Liver (tissue), 9 donors: ENCODE data around the gene GNA15. TPM values are rescaled to one million over a fixed set of nuclear protein-coding genes. Genes with fewer than 3 reads are reported as not detected.

ENCODE experiments used
- DNase-seq: peaks from one replicate; pipeline ENCODE4 v3.0.0-alpha.2; 2017; ENCODE audit warnings: low spot score
- H3K27ac ChIP-seq, 2 donors: one replicate each; pipeline ENCODE4 v1.7.0; 2013; ENCODE audit warnings: inconsistent platforms in 2 of 2, low read length in 2 of 2, control low read depth in 1 of 2, low read depth in 1 of 2, mild to moderate bottlenecking in 1 of 2
- H3K27me3 ChIP-seq, 4 donors: one replicate each; pipeline versions ENCODE4 v1.6.1 to v1.7.0; 2013; ENCODE audit warnings: low read length in 3 of 4, inconsistent platforms in 1 of 4, mild to moderate bottlenecking in 1 of 4, moderate library complexity in 1 of 4; ENCODE audit not compliant: control insufficient read depth in 4 of 4, insufficient read depth in 4 of 4
- H3K36me3 ChIP-seq, 4 donors: one replicate each; pipeline versions ENCODE4 v1.6.1 to v1.7.0; 2013; ENCODE audit warnings: low read length in 3 of 4, mild to moderate bottlenecking in 3 of 4, low read depth in 1 of 4, moderate library complexity in 1 of 4; ENCODE audit not compliant: control insufficient read depth in 4 of 4, insufficient read depth in 3 of 4
- H3K4me1 ChIP-seq, 4 donors: one replicate each; pipeline versions ENCODE4 v1.6.1 to v1.7.0; 2013; ENCODE audit warnings: low read length in 3 of 4, mild to moderate bottlenecking in 3 of 4, moderate library complexity in 1 of 4; ENCODE audit not compliant: control insufficient read depth in 4 of 4, insufficient read depth in 4 of 4
- H3K4me3 ChIP-seq, 3 donors: one replicate each; pipeline versions ENCODE4 v1.6.1 to v1.7.0; 2013; ENCODE audit warnings: low read length in 3 of 3, control low read depth in 1 of 3, low read depth in 1 of 3, mild to moderate bottlenecking in 1 of 3
- H3K9ac ChIP-seq, 2 donors: one replicate each; pipeline ENCODE4 v1.7.0; 2013; ENCODE audit warnings: low read length in 2 of 2, mild to moderate bottlenecking in 2 of 2, moderate library complexity in 2 of 2, control low read depth in 1 of 2, low read depth in 1 of 2
- H3K9me3 ChIP-seq, 4 donors: one replicate each; pipeline versions ENCODE4 v1.6.1 to v1.7.0; 2013; ENCODE audit warnings: low read length in 3 of 4; ENCODE audit not compliant: control insufficient read depth in 4 of 4
- EGR1 ChIP-seq, 2 donors: IDR thresholded peaks; 2 replicates each; pipeline ENCODE4 v1.6.1; 2016 to 2018; ENCODE audit warnings: antibody characterized with exemption in 2 of 2, low read depth in 2 of 2
- FOXA1 ChIP-seq: IDR thresholded peaks from 2 replicates; pipeline ENCODE4 v1.6.1; 2016; ENCODE audit warnings: antibody characterized with exemption
- FOXA2 ChIP-seq: IDR thresholded peaks from 2 replicates; pipeline ENCODE4 v1.6.1; 2016; ENCODE audit warnings: antibody characterized with exemption
- GABPA ChIP-seq, 2 donors: IDR thresholded peaks in 1 of 2; conservative IDR thresholded peaks in 1 of 2; 2 replicates each; pipeline ENCODE4 v1.6.1; 2016; ENCODE audit warnings: antibody characterized with exemption in 2 of 2, mild to moderate bottlenecking in 1 of 2, moderate library complexity in 1 of 2
- HNF4A ChIP-seq, 2 donors: conservative IDR thresholded peaks; 2 replicates each; pipeline ENCODE4 v1.6.1; 2016; ENCODE audit warnings: antibody characterized with exemption in 2 of 2, mild to moderate bottlenecking in 2 of 2
- HNF4G ChIP-seq: IDR thresholded peaks from 2 replicates; pipeline ENCODE4 v1.6.1; 2016; ENCODE audit warnings: antibody characterized with exemption
- JUND ChIP-seq, 2 donors: IDR thresholded peaks; 2 replicates each; pipeline ENCODE4 v1.6.1; 2016; ENCODE audit warnings: antibody characterized with exemption in 2 of 2
- RAD21 ChIP-seq, 2 donors: IDR thresholded peaks; 2 replicates each; pipeline ENCODE4 v1.6.1; 2016; ENCODE audit warnings: antibody characterized with exemption in 2 of 2, mild to moderate bottlenecking in 2 of 2
- RXRA ChIP-seq, 2 donors: IDR thresholded peaks; 2 replicates each; pipeline ENCODE4 v1.6.1; 2017 to 2018; ENCODE audit warnings: antibody characterized with exemption in 2 of 2, mild to moderate bottlenecking in 1 of 2
- SP1 ChIP-seq: IDR thresholded peaks from 2 replicates; pipeline ENCODE4 v1.6.1; 2018; ENCODE audit warnings: antibody characterized with exemption, mild to moderate bottlenecking
- TAF1 ChIP-seq: conservative IDR thresholded peaks from 2 replicates; pipeline ENCODE4 v1.6.1; 2016; ENCODE audit warnings: antibody characterized with exemption, mild to moderate bottlenecking
- YY1 ChIP-seq: IDR thresholded peaks from 2 replicates; pipeline ENCODE4 v1.6.1; 2016; ENCODE audit warnings: antibody characterized with exemption, mild to moderate bottlenecking
- WGBS: extraction: QIAGEN DNeasy Blood & Tissue Kit; methylation state at CpG from one replicate; pipeline ENCODE4 v1.1.7; 2013; 5-methylcytosine and 5-hydroxymethylcytosine counted together
- polyA plus RNA-seq, 2 donors: library from polyadenylated mRNA; stranded (reverse) in 1 of 2; unstranded in 1 of 2; fragments of 200-250 nt in 1 of 2; fragments of >200 nt in 1 of 2; fragmentation: Nextera tagmentation in 1 of 2; extraction: Ambion mirVana in 1 of 2; gene quantifications; one replicate each; pipeline versions ENCODE4 v1.2.1 to v1.2.3, GENCODE V29; 2013 to 2015
- total RNA-seq, 2 donors: library from RNA; depleted of rRNA; stranded (reverse); fragments of >200 nt; gene quantifications; one replicate each; pipeline ENCODE4 v1.2.3, GENCODE V29; 2014
- TF ChIP-seq, protein P1 (sequence below): IDR thresholded peaks from 2 replicates; pipeline ENCODE4 v1.6.1; 2016; ENCODE audit warnings: antibody characterized with exemption
- TF ChIP-seq, protein P2 (sequence below): IDR thresholded peaks from 2 replicates; pipeline ENCODE4 v1.6.1; 2016; ENCODE audit warnings: antibody characterized with exemption
- TF ChIP-seq, protein P3 (sequence below): fragments of 150-350 bp; IDR thresholded peaks from 2 replicates; pipeline ENCODE4 v1.5.1; 2017; ENCODE audit warnings: improper control_type of control experiment, low read depth, low read length; ENCODE audit not compliant: missing input control
- TF ChIP-seq, protein P4 (sequence below): IDR thresholded peaks from 2 replicates; pipeline ENCODE4 v1.6.1; 2016; ENCODE audit warnings: antibody characterized with exemption
- donor health status: healthy.
- donor health status: healthy.
- donor health status: healthy.
- donor health status: healthy.
- donor health status: healthy.

The GNA15 gene
- total and polyA plus RNA-seq, 4 donors = 0.11 to 10.4 (median 1.4) TPM

DNA sequence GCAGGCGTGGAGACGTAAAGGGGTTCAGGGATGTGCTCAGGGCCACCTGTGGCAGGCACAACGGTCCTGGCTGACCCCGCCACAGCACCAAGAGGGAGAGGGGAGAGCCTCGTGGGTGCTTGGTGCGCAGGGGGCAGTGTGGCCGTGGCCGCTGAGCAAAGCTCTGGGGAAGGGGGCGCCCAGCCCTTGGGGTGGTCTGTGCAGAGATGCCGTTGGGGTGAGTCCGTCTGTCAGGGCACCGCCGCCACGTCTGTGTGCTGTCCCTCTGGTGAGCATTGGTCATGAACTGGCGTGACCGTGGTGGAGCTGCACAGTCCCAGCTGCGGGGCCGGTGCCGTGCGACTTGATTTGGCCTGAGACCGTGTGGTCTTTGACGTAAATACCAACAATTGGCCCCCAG lies 26.3 kb upstream of the GNA15 start:
- TF ChIP-seq, protein P1, sequence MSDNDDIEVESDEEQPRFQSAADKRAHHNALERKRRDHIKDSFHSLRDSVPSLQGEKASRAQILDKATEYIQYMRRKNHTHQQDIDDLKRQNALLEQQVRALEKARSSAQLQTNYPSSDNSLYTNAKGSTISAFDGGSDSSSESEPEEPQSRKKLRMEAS = no peak
- TF ChIP-seq GABPA (IDR thresholded peaks at IDR 0.05 in 1 of 2, conservative IDR thresholded peaks at IDR 0.05 in 1 of 2) = no peak
- TF ChIP-seq RXRA (IDR thresholded peaks at IDR 0.05) = no peak
- H3K27ac ChIP-seq = no peak overlapping the region
- H3K36me3 ChIP-seq = peaks cover 0 to 11% (median 3%) of the 10 kb centered on the region in 4 donors
- H3K9ac ChIP-seq = no peak overlapping the region
- H3K27me3 ChIP-seq = no peaks in the 10 kb centered on the region
- 94% methylated on average over 22 of the region's 22 CpGs for WGBS
- H3K4me3 ChIP-seq = no peak overlapping the region
- no peak for DNase-seq
- H3K4me1 ChIP-seq = peaks cover 0 to 10% (median 3%) of the 10 kb centered on the region in 4 donors
- H3K9me3 ChIP-seq = no peaks in the 10 kb centered on the region

DNA sequence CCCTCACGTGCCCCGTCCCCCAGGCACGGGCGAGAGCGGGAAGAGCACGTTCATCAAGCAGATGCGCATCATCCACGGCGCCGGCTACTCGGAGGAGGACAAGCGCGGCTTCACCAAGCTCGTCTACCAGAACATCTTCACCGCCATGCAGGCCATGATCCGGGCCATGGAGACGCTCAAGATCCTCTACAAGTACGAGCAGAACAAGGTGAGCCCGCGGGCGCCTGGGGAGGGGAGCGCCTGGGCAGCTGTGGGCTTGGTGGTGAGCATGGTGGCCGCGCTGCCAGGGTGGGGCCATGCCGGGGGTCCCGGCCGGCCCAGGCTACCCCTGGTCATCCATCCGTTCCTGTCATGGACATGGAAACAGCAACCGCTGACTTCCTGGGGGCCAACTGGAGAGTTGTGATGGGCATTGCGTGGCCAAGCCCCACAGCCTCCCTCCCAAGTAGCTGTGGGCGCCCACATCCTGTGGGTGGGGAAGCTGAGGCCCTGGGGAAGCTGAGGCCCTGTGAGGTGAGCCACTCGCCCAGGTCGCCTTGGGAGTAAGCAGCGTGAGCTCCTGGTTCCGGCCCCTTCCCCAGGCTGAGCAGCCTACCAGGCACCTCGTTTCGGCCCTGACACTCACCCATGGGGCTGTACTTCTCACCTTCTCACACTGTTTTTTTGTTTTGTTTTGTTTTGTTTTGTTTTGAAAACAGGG lies 25.6 kb upstream of the GNA15 start:
- WGBS = 96% methylated on average over 37 of the region's 37 CpGs
- Histone ChIP-seq H3K36me3 (peaks cover 0 to 16% (median 3%) of the 10 kb centered on the region in 4 donors), H3K9me3 (no peaks in the 10 kb centered on the region), H3K9ac (no peak overlapping the region), H3K27me3 (no peaks in the 10 kb centered on the region), H3K4me1 (peaks cover 0 to 10% (median 3%) of the 10 kb centered on the region in 4 donors), H3K27ac (no peak overlapping the region), H3K4me3 (no peak overlapping the region)
- no peak for TF ChIP-seq TAF1
- no peak for TF ChIP-seq GABPA (IDR thresholded peaks at IDR 0.05 in 1 of 2, conservative IDR thresholded peaks at IDR 0.05 in 1 of 2)
- TF ChIP-seq FOXA2 = no peak
- TF ChIP-seq, protein P2, sequence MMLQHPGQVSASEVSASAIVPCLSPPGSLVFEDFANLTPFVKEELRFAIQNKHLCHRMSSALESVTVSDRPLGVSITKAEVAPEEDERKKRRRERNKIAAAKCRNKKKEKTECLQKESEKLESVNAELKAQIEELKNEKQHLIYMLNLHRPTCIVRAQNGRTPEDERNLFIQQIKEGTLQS = no peak
- TF ChIP-seq FOXA1 = no peak
- no peak for TF ChIP-seq JUND (IDR thresholded peaks at IDR 0.05)
- TF ChIP-seq RXRA (IDR thresholded peaks at IDR 0.05) = no peak
- no peak for TF ChIP-seq HNF4A (conservative IDR thresholded peaks at IDR 0.05)
- TF ChIP-seq, protein P3, sequence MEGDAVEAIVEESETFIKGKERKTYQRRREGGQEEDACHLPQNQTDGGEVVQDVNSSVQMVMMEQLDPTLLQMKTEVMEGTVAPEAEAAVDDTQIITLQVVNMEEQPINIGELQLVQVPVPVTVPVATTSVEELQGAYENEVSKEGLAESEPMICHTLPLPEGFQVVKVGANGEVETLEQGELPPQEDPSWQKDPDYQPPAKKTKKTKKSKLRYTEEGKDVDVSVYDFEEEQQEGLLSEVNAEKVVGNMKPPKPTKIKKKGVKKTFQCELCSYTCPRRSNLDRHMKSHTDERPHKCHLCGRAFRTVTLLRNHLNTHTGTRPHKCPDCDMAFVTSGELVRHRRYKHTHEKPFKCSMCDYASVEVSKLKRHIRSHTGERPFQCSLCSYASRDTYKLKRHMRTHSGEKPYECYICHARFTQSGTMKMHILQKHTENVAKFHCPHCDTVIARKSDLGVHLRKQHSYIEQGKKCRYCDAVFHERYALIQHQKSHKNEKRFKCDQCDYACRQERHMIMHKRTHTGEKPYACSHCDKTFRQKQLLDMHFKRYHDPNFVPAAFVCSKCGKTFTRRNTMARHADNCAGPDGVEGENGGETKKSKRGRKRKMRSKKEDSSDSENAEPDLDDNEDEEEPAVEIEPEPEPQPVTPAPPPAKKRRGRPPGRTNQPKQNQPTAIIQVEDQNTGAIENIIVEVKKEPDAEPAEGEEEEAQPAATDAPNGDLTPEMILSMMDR = no peak
- TF ChIP-seq, protein P1 = no peak
- no peak for TF ChIP-seq YY1
- no peak for TF ChIP-seq SP1
- no peak for TF ChIP-seq RAD21 (IDR thresholded peaks at IDR 0.05)
- TF ChIP-seq, protein P4, sequence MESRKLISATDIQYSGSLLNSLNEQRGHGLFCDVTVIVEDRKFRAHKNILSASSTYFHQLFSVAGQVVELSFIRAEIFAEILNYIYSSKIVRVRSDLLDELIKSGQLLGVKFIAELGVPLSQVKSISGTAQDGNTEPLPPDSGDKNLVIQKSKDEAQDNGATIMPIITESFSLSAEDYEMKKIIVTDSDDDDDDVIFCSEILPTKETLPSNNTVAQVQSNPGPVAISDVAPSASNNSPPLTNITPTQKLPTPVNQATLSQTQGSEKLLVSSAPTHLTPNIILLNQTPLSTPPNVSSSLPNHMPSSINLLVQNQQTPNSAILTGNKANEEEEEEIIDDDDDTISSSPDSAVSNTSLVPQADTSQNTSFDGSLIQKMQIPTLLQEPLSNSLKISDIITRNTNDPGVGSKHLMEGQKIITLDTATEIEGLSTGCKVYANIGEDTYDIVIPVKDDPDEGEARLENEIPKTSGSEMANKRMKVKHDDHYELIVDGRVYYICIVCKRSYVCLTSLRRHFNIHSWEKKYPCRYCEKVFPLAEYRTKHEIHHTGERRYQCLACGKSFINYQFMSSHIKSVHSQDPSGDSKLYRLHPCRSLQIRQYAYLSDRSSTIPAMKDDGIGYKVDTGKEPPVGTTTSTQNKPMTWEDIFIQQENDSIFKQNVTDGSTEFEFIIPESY = no peak
- no peak for TF ChIP-seq HNF4G
- no peak for TF ChIP-seq EGR1 (IDR thresholded peaks at IDR 0.05; ENCODE audit: low read depth in 2 of 2)
- no peak for DNase-seq
